AG20443 (cell line): ENCODE measurements around the gene FRAS1.
"Not testable (repeated sequence)": the region's sequence is repeated elsewhere in the genome, so short reads cannot be mapped to it uniquely, and the experiment has no call there.

Experiments used
- DNase-seq: peaks from one replicate; pipeline ENCODE4 v3.0.0; 2012; ENCODE audit warnings: low spot score, mixed read lengths

Gene FRAS1

DNA sequence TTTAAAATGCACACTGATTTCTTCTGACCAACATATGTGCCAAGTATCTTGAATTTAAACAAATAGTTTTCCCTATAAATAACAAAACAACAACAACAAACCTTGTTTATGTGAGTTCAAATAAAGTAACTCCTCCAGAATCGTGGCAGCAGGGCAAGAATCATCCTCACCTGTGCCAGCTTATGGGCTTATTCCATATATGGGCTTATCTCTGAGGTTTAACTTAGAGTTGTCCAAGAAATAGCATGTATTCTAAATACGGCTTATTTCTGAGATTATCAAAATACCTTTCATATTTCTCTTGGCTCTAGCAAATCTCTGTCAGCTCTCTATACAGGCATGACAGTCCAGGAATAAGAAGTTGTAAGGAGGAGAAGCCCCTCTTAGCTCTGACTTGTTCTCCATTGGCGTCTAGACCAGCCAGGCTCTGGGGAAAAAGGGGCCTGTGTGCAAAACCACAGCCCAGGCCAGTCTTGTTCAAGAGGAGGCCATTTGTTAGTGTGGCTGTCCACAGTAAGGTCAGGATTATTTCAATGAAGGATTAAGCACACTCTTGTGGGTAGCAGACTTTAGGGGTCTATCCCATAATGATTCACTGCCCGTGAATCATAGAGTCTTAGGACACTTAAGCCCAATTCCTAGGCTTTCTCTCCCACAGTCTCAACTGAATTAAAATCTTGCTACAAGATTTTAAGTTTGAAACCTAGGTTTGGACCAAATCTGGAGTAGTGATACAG is 63.2 kb downstream of the FRAS1 start:
- no peak for DNase-seq

GRCh38 chr4:78121338-78121904 is 64.3 kb downstream of the FRAS1 start:
- DNase-seq: no peak

- DNase-seq: not testable (repeated sequence)
These were observed 68.8 kb downstream of the FRAS1 start for GRCh38 chr4:78125834-78126331.

GRCh38 chr4:78129383-78130108 is 72.4 kb downstream of the FRAS1 start:
- no peak for DNase-seq

DNA sequence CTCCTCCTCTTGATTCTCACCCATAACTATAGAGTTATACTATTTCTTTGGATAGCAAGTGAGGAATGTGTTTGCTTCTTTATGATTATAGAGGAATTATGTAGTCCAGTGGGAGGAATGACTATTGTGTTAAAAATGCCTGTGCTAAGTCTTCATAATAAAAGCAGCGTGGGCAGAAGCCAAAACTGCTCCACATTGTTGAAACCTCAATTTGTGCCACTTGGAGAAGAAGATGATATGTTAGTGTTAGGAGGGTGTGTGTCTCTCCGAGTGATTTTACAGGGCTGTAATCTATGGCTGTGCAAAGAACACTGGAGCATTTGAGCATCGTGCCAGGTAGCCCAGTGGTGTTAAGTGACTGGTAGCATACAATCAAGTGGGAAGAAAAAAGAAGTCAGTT is 74.3 kb downstream of the FRAS1 start:
- DNase-seq: peak; percentile 53

- no peak for DNase-seq
These were observed 79.3 kb downstream of the FRAS1 start for GRCh38 chr4:78136109-78137081.

DNA sequence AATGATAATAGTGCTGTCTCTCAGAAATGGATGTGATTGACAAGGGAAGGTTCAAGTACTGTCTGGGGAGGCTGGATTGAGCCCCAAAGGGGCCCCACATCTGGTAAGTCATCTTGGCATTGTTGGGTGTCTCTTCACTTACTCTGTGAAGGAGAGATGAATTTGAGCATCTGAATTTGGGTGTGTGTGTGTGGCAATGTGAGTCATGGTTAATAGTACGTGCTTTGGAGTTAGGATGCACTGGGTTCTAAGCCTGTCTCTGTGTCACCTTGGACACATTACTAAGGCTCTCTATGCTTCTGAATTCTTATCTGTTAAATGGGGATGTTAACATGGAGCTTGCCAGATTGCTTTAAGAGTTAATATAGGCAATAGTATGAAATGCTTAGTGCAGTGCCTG is 80.4 kb downstream of the FRAS1 start:
- DNase-seq: peak; percentile 34

DNA sequence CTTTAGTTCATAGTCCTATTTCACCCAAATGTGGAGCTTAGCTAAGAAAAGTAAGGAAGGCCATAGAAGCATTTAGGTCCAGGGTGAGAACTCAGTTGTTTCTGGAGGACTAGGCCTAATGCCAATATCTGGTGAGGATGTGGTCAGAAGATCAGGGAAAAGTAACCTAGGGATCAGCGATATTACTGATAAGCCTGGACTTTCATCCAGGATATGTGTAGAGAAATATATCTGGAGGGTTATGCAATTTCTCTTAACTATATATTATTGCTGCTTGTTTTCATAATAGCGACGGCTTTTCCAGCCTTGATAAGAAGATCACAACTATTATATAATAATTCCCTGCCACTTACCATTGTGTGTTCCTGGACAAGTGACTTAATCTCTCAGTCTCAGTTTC is 81.1 kb downstream of the FRAS1 start:
- no peak for DNase-seq

DNA sequence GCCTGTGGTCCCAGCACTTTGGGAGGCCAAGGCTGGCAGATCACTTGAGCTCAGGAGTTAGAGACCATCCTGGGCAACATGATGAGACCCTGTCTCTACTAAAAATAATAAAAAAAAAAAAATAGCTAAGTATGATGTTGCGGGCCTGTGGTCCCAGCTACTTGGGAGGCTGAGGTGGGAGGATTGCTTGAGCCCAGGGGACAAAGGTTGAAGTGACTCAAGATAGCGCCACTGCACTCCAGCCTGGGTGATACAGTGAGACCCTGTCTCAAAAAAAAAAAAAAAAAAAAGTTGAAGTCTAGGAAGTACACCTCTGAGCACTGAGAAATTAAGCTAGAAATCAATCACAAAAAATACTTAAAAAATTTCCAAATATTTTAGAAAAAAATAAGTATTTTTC is 86.5 kb downstream of the FRAS1 start:
- DNase-seq: no peak

DNA sequence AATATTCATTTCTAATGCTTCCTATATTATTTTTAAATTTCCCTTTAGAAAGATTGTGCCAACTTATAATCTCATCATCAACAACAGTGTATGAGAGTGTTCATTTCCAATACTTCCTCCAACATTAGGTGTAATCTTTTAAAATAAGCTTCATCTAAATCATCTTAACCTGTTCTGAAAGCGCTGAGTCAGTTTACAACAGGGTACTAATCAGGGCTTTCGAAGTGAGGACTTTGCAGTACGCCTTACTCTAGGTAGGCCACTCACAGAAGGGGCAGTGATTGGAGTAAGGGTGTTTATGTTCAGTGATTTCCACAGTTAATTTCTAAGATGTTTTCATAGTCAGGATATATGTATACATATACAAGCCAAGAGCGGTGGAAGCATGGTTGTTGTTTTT is 87.9 kb downstream of the FRAS1 start:
- no peak for DNase-seq

GRCh38 chr4:78145622-78146021 is 88.5 kb downstream of the FRAS1 start:
- no peak for DNase-seq

- DNase-seq: no peak
These were observed 92.8 kb downstream of the FRAS1 start for GRCh38 chr4:78149751-78150542.

- DNase-seq: no peak
These were observed 93.4 kb downstream of the FRAS1 start for GRCh38 chr4:78150543-78150864.

GRCh38 chr4:78152795-78153194 is 95.7 kb downstream of the FRAS1 start:
- no peak for DNase-seq

DNA sequence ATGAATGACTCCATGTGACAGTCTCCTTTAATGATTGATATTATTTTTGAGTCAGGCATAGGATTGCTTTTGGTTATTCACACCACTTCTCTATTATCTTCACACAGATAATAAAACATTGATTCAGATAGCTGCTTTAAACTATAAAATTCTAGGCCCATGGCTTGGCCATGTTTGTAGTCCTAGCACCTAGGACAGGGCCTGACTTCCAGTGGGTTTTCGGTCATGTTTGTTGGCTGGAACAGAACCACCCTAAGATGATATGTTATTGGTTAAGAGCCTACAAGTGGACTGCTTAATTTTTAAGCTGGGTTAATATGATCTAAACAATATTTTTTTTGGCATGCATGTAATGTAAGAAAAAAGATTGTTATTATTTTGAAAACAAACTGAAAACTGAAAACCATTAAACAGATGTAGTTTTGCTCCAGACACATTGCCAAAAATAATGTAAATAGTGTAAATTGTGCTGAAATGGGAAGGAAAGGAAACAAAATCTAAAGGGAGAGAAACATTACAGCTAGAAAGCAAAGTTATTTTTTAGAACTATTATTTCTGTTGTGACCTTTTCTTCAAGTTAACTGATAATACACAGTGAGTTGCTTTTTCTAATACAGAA is 98.0 kb downstream of the FRAS1 start:
- DNase-seq: no peak

GRCh38 chr4:78155616-78156105 is 98.5 kb downstream of the FRAS1 start:
- peak; percentile 45 for DNase-seq

DNA sequence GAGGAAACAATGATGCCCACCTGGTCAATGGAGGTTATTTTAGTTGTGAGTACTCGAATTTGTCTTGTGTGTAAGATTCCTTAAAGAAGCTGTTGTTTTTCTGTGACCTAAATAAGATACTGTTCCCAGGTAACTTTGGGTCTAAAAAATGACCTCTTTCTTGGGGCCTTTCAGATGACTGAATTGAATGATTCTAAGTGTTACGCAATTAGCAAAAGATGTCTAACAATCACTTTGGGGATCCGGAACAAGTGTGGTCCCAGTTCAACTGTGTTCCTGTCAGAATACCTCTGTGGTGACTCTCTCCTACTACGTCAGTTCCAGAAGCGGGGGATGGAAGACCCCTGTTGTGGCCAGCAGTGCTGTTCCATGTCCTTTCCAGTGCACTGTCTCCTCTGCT is 99.4 kb downstream of the FRAS1 start:
- DNase-seq: no peak

DNA sequence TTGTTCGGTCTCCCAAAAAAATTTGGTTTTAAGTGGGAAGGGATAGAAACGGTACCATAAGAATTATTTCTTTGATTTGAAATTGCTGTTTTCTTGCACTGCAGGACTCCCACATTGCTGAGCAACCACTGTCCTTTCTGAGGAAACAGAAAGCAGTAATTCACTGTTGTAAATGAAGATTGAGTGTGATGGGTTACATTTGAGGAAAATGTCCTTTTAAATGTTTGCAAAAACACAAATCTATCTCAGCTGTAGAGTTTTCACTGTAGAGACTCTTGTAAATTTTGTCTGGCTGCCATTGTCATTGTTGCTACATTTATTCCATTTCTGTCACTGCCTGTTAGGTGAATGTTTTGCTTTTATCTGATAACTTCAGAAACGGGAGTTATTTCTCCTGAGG is 105.2 kb downstream of the FRAS1 start:
- no peak for DNase-seq

DNA sequence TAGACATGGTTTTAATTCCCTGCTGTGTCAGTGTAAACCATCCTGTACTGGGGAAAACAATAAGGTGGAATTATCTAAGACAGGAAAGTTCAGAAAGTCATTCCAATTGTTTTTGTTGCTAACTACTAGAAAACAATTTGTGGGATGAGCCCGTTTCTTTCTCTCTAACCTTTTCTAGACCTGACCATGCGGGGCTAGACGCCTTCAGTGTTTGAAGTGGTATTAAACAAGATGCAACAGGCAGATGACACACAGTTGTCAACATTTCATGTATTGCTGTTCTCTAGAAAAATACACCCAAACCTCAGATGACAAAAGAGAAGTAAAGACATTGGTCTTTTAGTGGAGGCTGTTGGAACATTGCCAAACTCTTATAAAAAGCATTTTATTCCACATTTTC is 105.7 kb downstream of the FRAS1 start:
- DNase-seq: no peak

DNA sequence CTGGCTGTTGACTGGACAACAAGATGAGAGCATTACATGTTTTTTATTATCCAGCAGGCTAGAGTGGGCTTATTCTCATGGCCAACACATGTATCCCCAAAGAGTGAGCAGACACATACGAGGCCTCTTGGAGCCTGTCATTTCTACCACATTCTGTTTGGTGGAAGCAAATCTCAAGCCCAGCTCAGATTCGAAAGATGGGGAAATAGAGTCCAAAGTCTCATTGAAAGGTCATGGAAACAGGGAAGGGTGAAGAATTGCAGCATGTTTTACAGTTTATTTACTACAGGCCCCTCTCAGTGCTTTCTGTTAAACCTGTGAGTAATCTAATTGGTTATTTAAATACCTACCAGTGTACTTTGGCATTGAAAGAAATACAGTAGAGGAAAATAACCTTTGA is 108.6 kb downstream of the FRAS1 start:
- no peak for DNase-seq

GRCh38 chr4:78166622-78167021 is 109.5 kb downstream of the FRAS1 start:
- DNase-seq: no peak
